Ovary (tissue), 3 donors: Measurements from ENCODE around the gene CTDSPL.

ENCODE experiments used
- CTCF ChIP-seq, 3 donors: fragments of 450-650 bp in 2 of 3; fragments of 200-600 bp in 1 of 3; IDR thresholded peaks; one replicate each; pipeline versions ENCODE4 v1.5.1 to v1.8.0; 2016 to 2022; ENCODE audit warnings: antibody characterized with exemption in 3 of 3, mild to moderate bottlenecking in 1 of 3
- EP300 ChIP-seq: sonication (generic); formaldehyde crosslinking; IDR thresholded peaks from one replicate; pipeline ENCODE4 v1.6.1; 2017; ENCODE audit warnings: antibody characterized with exemption
- POLR2A ChIP-seq: fragments of 450-650 bp; IDR thresholded peaks from one replicate; pipeline ENCODE4 v1.6.1; 2017; ENCODE audit warnings: antibody characterized with exemption, mild to moderate bottlenecking, moderate library complexity
- donor health status: DM: no; HTN: no; CAD: no.

GRCh38 chr3:37957539-37957936 is 95.9 kb downstream of the CTDSPL start:
- TF ChIP-seq CTCF (IDR thresholded peaks at IDR 0.05), result no peak
- TF ChIP-seq POLR2A, result no peak
- no peak for TF ChIP-seq EP300
